Natural killer cell (primary cell): ENCODE results near the gene DAB2IP. TPM values are rescaled to one million over a fixed set of nuclear protein-coding genes. Genes with fewer than 3 reads are reported as not detected.

Source experiments
- ATAC-seq, 3 donors: fragments of 150-1000 bp in 2 of 3; fragments of 200-7000 bp in 1 of 3; cut with Tn5 transposase; 1 replicate in 1 of 3; 2 replicates in 2 of 3; pipeline ENCODE4 v1.10.0; 2021; ENCODE audit warnings: mild to moderate bottlenecking in 2 of 3, moderate library complexity in 2 of 3
- DNase-seq, 2 donors: peaks; one replicate each; pipeline versions ENCODE4 v3.0.0 to v3.0.0-alpha.2; 2013 to 2021; ENCODE audit warnings: mixed read lengths in 1 of 2
- H3K27ac ChIP-seq: one replicate; pipeline ENCODE4 v1.5.1; 2013; ENCODE audit warnings: mild to moderate bottlenecking, low read length
- H3K27me3 ChIP-seq: one replicate; pipeline ENCODE4 v1.6.1; 2013; ENCODE audit warnings: low read length; ENCODE audit not compliant: control insufficient read depth, insufficient read depth
- H3K36me3 ChIP-seq: one replicate; pipeline ENCODE4 v1.6.1; 2013; ENCODE audit warnings: low read length; ENCODE audit not compliant: control insufficient read depth, insufficient read depth
- H3K4me1 ChIP-seq: one replicate; pipeline ENCODE4 v1.6.1; 2013; ENCODE audit warnings: low read length; ENCODE audit not compliant: control insufficient read depth, insufficient read depth
- H3K4me3 ChIP-seq: one replicate; pipeline ENCODE4 v1.5.1; 2013; ENCODE audit warnings: low read length
- H3K9me3 ChIP-seq: one replicate; pipeline ENCODE4 v1.6.1; 2013; ENCODE audit warnings: low read length; ENCODE audit not compliant: control insufficient read depth, insufficient read depth
- H3K27ac Mint-ChIP-seq, 2 donors: one replicate each; pipeline ENCODE4 v1.8.0; 2022; ENCODE audit warnings: mild to moderate bottlenecking in 2 of 2, mixed read lengths in 2 of 2, moderate library complexity in 1 of 2
- H3K27me3 Mint-ChIP-seq, 2 donors: one replicate each; pipeline ENCODE4 v1.8.0; 2022; ENCODE audit warnings: low read depth in 2 of 2, mixed read lengths in 2 of 2
- H3K36me3 Mint-ChIP-seq: one replicate; pipeline ENCODE4 v1.8.0; 2022; ENCODE audit warnings: mixed read lengths
- H3K4me1 Mint-ChIP-seq, 2 donors: one replicate each; pipeline ENCODE4 v1.8.0; 2022; ENCODE audit warnings: mixed read lengths in 2 of 2
- H3K4me3 Mint-ChIP-seq: one replicate; pipeline ENCODE4 v1.8.0; 2022; ENCODE audit warnings: mild to moderate bottlenecking, moderate library complexity, mixed read lengths
- H3K9me3 Mint-ChIP-seq, 2 donors: one replicate each; pipeline ENCODE4 v1.8.0; 2022; ENCODE audit warnings: mixed read lengths in 2 of 2
- WGBS: methylation state at CpG from one replicate; pipeline ENCODE4 v1.1.7; 2013; ENCODE audit warnings: missing lambda C conversion rate; ENCODE audit not compliant: insufficient coverage; 5-methylcytosine and 5-hydroxymethylcytosine counted together
- intact Hi-C: fragments of 100-400 bp; cut with micrococcal nuclease; formaldehyde crosslinking; loops from one replicate; pipeline ENCODE4 v1.14.2; 2022
- total RNA-seq, 4 donors: library from RNA; stranded (reverse); fragments of 120-200 nt in 1 of 4; gene quantifications; one replicate each; pipeline versions ENCODE4 v1.2.3 to v1.2.4, GENCODE V29; 2013 to 2022
- TF ChIP-seq, protein P1 (sequence below): fragments of 200-600 bp; IDR thresholded peaks from one replicate; pipeline ENCODE4 v1.8.0; 2022; ENCODE audit warnings: antibody characterized with exemption

The DAB2IP gene
- total RNA-seq, 3 donors from 2014 or later (not counting 1 experiment from before 2014, with no cell fraction given) = 0.19 to 2.5 TPM; not detected in 1

DNA sequence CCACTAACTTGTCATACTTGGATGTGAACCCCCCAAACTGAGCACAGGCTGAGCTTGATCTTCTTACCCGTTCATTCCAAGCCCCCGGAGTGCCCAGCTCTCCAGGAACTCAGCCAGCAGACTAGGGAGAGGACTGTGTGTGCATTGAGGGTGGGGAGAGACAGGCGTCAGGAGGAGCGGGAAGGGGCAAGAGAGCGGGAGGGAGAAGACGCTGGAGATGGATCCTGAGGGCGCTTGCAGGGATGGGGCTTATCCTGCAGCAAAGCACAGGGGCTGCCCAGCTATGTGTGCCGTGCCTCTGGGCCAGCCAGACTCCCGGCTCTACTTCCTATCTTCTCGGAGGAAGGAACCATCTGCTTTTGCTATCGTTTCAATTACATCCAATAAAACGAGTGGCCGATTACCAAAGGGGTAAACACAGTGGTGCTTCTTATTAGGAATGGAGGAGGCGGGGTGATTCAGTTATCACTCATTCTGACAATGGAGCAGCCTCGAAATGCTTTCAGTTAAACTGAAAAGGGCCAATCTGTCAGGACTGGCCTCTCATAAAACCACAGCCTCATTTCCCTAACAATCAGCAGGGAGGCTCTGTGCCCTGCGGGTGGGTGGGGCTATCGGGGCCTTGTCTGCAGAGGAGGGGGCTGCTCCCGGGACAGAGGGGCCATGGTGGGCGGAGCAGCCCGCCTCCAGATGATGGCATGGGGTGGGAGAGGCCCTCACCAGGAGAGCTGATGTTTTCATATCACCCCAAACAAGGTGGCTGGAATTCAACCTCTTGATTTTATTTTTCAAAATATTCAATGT is 168.2 kb downstream of the DAB2IP start:
- H3K4me3 Mint-ChIP-seq = no peak overlapping the region
- H3K4me3 ChIP-seq = no peak overlapping the region

DNA sequence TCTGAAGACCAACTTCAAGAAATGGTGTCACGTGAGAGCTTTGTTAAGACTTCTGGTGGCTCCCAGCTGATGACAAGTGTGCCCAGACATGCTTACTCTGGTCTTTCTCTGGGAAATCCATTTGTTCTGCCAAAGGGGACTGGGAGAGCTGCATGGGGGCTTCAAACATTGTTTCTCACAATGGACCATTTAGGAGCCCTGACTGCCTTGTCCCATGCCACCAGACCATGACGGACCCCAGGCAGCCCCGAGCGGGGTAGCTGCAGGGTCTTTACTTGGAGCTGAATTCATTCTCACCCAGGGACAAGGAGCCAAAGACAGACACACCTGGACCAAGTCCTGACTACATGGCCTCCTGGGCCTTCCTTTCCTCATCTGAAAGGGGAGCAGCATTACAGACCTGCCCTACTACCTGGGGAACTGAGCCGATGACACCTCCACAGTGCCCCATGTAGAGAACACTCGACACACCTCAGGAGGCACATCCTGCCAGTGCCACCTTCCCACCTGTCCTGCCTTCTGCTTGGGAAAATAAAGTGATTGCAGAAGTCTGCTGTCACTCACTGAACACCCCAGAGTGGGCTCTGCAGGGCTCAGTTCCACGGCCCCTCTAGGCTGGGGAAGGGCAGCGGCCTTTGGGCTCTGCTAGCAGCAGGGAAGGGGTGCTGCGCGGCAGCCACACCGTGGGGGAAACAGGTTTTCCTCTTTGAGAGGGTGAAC is 169.0 kb downstream of the DAB2IP start:
- Mint-ChIP-seq H3K4me3 (no peak overlapping the region), H3K27me3 (no peaks in the 10 kb centered on the region), H3K36me3 (no peaks in the 10 kb centered on the region), H3K4me1 (no peaks in the 10 kb centered on the region), H3K27ac (no peak overlapping the region), H3K9me3 (no peaks in the 10 kb centered on the region)
- ATAC-seq (no peak), DNase-seq (no peak)
- 95% methylated on average over 11 of the region's 11 CpGs for WGBS
- no peaks in the 10 kb centered on the region for H3K36me3 ChIP-seq
- H3K4me1 ChIP-seq = peaks cover 2% of the 10 kb centered on the region
- H3K9me3 ChIP-seq = no peaks in the 10 kb centered on the region
- TF ChIP-seq, protein P1, sequence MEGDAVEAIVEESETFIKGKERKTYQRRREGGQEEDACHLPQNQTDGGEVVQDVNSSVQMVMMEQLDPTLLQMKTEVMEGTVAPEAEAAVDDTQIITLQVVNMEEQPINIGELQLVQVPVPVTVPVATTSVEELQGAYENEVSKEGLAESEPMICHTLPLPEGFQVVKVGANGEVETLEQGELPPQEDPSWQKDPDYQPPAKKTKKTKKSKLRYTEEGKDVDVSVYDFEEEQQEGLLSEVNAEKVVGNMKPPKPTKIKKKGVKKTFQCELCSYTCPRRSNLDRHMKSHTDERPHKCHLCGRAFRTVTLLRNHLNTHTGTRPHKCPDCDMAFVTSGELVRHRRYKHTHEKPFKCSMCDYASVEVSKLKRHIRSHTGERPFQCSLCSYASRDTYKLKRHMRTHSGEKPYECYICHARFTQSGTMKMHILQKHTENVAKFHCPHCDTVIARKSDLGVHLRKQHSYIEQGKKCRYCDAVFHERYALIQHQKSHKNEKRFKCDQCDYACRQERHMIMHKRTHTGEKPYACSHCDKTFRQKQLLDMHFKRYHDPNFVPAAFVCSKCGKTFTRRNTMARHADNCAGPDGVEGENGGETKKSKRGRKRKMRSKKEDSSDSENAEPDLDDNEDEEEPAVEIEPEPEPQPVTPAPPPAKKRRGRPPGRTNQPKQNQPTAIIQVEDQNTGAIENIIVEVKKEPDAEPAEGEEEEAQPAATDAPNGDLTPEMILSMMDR = no peak
- no peaks in the 10 kb centered on the region for H3K27me3 ChIP-seq
- intact Hi-C loops = no loop called here
- H3K4me3 ChIP-seq = no peak overlapping the region
- no peak overlapping the region for H3K27ac ChIP-seq

More for the DNA sequence above, 168.2 kb downstream of the DAB2IP start:
- ATAC-seq (no peak), DNase-seq (no peak)
- Mint-ChIP-seq H3K27ac (no peak overlapping the region), H3K27me3 (no peaks in the 10 kb centered on the region), H3K4me1 (no peaks in the 10 kb centered on the region), H3K9me3 (no peaks in the 10 kb centered on the region), H3K36me3 (no peaks in the 10 kb centered on the region)
- no peaks in the 10 kb centered on the region for H3K9me3 ChIP-seq
- H3K27me3 ChIP-seq = no peaks in the 10 kb centered on the region
- intact Hi-C loops = no loop called here
- 45% methylated on average over 17 of the region's 20 CpGs for WGBS
- peaks cover 2% of the 10 kb centered on the region for H3K4me1 ChIP-seq
- TF ChIP-seq, protein P1 = no peak
- H3K27ac ChIP-seq = no peak overlapping the region
- H3K36me3 ChIP-seq = no peaks in the 10 kb centered on the region

DNA sequence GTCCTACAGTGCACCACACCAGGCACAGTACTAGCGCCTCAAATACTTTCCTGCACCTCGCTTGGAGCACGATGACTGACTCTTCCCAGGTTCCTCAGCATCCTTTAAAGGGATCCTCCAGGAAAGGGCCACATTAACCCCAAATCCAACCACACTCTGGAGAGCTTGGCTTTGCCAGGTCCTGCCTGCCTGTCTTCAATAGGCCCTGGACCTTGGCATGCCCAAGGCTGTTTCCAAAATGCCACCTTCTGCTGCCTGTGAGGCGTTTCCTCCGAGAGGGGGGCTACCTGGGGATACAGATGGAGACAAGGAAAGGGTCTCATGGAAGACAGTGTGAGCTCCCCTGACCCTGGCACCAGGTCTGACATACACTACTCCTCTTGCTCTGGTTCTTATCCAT is 169.9 kb downstream of the DAB2IP start:
- intact Hi-C loops = no loop called here
- WGBS = 88% methylated on average over 5 of the region's 5 CpGs

More for the DNA sequence above, 169.9 kb downstream of the DAB2IP start:
- Histone ChIP-seq H3K27ac (no peak overlapping the region), H3K4me1 (peaks cover 2% of the 10 kb centered on the region), H3K9me3 (no peaks in the 10 kb centered on the region), H3K36me3 (no peaks in the 10 kb centered on the region), H3K4me3 (no peak overlapping the region), H3K27me3 (no peaks in the 10 kb centered on the region)
- TF ChIP-seq, protein P1 = no peak
- Mint-ChIP-seq H3K9me3 (no peaks in the 10 kb centered on the region), H3K36me3 (no peaks in the 10 kb centered on the region), H3K4me1 (no peaks in the 10 kb centered on the region), H3K4me3 (no peak overlapping the region), H3K27ac (no peak overlapping the region), H3K27me3 (no peaks in the 10 kb centered on the region)
- DNase-seq (no peak), ATAC-seq (no peak)
